Cerebellar nuclear complex (tissue), 1 donor: Measurements from ENCODE around the gene GABRG3.

ENCODE experiments used
- DNase-seq, 2 experiments: peaks; one replicate each; lab custom pipeline; 2025; lab: John Stamatoyannopoulos, UW

Gene GABRG3

GRCh38 chr15:27576576-27576975 is 605.6 kb downstream of the GABRG3 start:
- DNase-seq, result no peak

- DNase-seq, result no peak
Measured at GRCh38 chr15:27579738-27580137, 608.8 kb downstream of the GABRG3 start.

- DNase-seq, result no peak
Measured at GRCh38 chr15:27582726-27583410, 611.9 kb downstream of the GABRG3 start.

- DNase-seq, result no peak
Measured at GRCh38 chr15:27583651-27584050, 612.7 kb downstream of the GABRG3 start.

- DNase-seq, result no peak
Measured at GRCh38 chr15:27585041-27585640, 614.2 kb downstream of the GABRG3 start.

GRCh38 chr15:27587810-27588209 is 616.8 kb downstream of the GABRG3 start:
- no peak for DNase-seq

- no peak for DNase-seq
Measured at GRCh38 chr15:27589260-27589659, 618.3 kb downstream of the GABRG3 start.

- DNase-seq, result no peak
Measured at GRCh38 chr15:27589782-27590181, 618.8 kb downstream of the GABRG3 start.
